ENCODE data around the gene ANK2.

- TF ChIP-seq CTCF (IDR thresholded peaks at IDR 0.05 in 4 of 5, conservative IDR thresholded peaks at IDR 0.05 in 1 of 5) (no peak), POLR2A (IDR thresholded peaks at IDR 0.05) (no peak)
Observed at GRCh38 chr4:113368056-113368455, 318.6 kb downstream of the ANK2 start.
